Measurements from ENCODE around the gene RIPK3.

GRCh38 chr14:24324024-24324423 is 15.8 kb downstream of the RIPK3 start:
- TF ChIP-seq POLR2AphosphoS5 (IDR thresholded peaks at IDR 0.05; ENCODE audit: low read depth, low read length) = no peak
- TF ChIP-seq, protein P1, sequence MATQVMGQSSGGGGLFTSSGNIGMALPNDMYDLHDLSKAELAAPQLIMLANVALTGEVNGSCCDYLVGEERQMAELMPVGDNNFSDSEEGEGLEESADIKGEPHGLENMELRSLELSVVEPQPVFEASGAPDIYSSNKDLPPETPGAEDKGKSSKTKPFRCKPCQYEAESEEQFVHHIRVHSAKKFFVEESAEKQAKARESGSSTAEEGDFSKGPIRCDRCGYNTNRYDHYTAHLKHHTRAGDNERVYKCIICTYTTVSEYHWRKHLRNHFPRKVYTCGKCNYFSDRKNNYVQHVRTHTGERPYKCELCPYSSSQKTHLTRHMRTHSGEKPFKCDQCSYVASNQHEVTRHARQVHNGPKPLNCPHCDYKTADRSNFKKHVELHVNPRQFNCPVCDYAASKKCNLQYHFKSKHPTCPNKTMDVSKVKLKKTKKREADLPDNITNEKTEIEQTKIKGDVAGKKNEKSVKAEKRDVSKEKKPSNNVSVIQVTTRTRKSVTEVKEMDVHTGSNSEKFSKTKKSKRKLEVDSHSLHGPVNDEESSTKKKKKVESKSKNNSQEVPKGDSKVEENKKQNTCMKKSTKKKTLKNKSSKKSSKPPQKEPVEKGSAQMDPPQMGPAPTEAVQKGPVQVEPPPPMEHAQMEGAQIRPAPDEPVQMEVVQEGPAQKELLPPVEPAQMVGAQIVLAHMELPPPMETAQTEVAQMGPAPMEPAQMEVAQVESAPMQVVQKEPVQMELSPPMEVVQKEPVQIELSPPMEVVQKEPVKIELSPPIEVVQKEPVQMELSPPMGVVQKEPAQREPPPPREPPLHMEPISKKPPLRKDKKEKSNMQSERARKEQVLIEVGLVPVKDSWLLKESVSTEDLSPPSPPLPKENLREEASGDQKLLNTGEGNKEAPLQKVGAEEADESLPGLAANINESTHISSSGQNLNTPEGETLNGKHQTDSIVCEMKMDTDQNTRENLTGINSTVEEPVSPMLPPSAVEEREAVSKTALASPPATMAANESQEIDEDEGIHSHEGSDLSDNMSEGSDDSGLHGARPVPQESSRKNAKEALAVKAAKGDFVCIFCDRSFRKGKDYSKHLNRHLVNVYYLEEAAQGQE (IDR thresholded peaks at IDR 0.05; ENCODE audit: insufficient read depth in 1 of 2, low read depth in 2 of 2, low read length in 2 of 2) = no peak
